PFSK-1 (cell line): ENCODE results near the gene CEACAM4.

Experiments used
- FOXP2 ChIP-seq: optimal IDR thresholded peaks from 2 replicates; pipeline ENCODE3; 2011; ENCODE audit warnings: borderline replicate concordance, control low read depth, inconsistent platforms; ENCODE audit not compliant: insufficient read depth; ENCODE audit errors: extremely low read length, extremely low read depth
- POLR2AphosphoS5 ChIP-seq: IDR thresholded peaks from 2 replicates; pipeline ENCODE4 v1.6.1; 2012; ENCODE audit warnings: low read depth, mild to moderate bottlenecking, control low read depth, low read length, moderate library complexity
- REST ChIP-seq, 2 experiments: IDR thresholded peaks; 2 replicates each; pipeline versions ENCODE4 v1.6.1 to v1.8.0; 2011 to 2012; ENCODE audit warnings: low read depth in 2 of 2, low read length in 2 of 2, control low read depth in 1 of 2, inconsistent platforms in 1 of 2, mild to moderate bottlenecking in 1 of 2, moderate library complexity in 1 of 2; ENCODE audit not compliant: insufficient read depth in 1 of 2
- SIN3A ChIP-seq: IDR thresholded peaks from 2 replicates; pipeline ENCODE4 v1.6.1; 2012; ENCODE audit warnings: mild to moderate bottlenecking, low read length, moderate library complexity, borderline replicate concordance; ENCODE audit not compliant: insufficient read depth
- TAF1 ChIP-seq: IDR thresholded peaks from 2 replicates; pipeline ENCODE4 v1.6.1; 2012; ENCODE audit warnings: low read length, control low read depth, borderline replicate concordance; ENCODE audit not compliant: insufficient read depth

The CEACAM4 gene

GRCh38 chr19:41621226-41621625 is 5.6 kb downstream of the CEACAM4 start:
- TF ChIP-seq FOXP2 (no peak), REST (IDR thresholded peaks at IDR 0.05; ENCODE audit: insufficient read depth in 1 of 2, low read depth in 2 of 2, low read length in 2 of 2) (no peak), POLR2AphosphoS5 (no peak), SIN3A (no peak), TAF1 (no peak)

GRCh38 chr19:41620171-41620570 is 6.7 kb downstream of the CEACAM4 start:
- TF ChIP-seq POLR2AphosphoS5 (no peak), FOXP2 (no peak), SIN3A (no peak), REST (IDR thresholded peaks at IDR 0.05; ENCODE audit: insufficient read depth in 1 of 2, low read depth in 2 of 2, low read length in 2 of 2) (no peak), TAF1 (no peak)

GRCh38 chr19:41619018-41619556 is 7.8 kb downstream of the CEACAM4 start:
- no peak for TF ChIP-seq TAF1
- no peak for TF ChIP-seq SIN3A
- TF ChIP-seq FOXP2 = no peak
- no peak for TF ChIP-seq REST (IDR thresholded peaks at IDR 0.05; ENCODE audit: insufficient read depth in 1 of 2, low read depth in 2 of 2, low read length in 2 of 2)
- TF ChIP-seq POLR2AphosphoS5 = no peak

GRCh38 chr19:41617941-41618730 is 8.7 kb downstream of the CEACAM4 start:
- TF ChIP-seq REST (IDR thresholded peaks at IDR 0.05; ENCODE audit: insufficient read depth in 1 of 2, low read depth in 2 of 2, low read length in 2 of 2) = no peak
- TF ChIP-seq POLR2AphosphoS5 = no peak
- TF ChIP-seq TAF1 = no peak
- no peak for TF ChIP-seq FOXP2
- TF ChIP-seq SIN3A = no peak
